Activated CD8-positive, alpha-beta memory T cell treated with anti-CD3 and anti-CD28 coated beads, Interleukin-2, amount 50 U/mL, for 24 hours (primary cell): ENCODE data around the gene SYT12.
"Not testable (repeated sequence)": the region's sequence is repeated elsewhere in the genome, so short reads cannot be mapped to it uniquely, and the experiment has no call there.

Experiments used
- DNase-seq: peaks from one replicate; pipeline ENCODE4 v3.0.0-alpha.2; 2020; ENCODE audit errors: extremely low read depth

Gene SYT12, protein sequence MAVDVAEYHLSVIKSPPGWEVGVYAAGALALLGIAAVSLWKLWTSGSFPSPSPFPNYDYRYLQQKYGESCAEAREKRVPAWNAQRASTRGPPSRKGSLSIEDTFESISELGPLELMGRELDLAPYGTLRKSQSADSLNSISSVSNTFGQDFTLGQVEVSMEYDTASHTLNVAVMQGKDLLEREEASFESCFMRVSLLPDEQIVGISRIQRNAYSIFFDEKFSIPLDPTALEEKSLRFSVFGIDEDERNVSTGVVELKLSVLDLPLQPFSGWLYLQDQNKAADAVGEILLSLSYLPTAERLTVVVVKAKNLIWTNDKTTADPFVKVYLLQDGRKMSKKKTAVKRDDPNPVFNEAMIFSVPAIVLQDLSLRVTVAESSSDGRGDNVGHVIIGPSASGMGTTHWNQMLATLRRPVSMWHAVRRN

DNA sequence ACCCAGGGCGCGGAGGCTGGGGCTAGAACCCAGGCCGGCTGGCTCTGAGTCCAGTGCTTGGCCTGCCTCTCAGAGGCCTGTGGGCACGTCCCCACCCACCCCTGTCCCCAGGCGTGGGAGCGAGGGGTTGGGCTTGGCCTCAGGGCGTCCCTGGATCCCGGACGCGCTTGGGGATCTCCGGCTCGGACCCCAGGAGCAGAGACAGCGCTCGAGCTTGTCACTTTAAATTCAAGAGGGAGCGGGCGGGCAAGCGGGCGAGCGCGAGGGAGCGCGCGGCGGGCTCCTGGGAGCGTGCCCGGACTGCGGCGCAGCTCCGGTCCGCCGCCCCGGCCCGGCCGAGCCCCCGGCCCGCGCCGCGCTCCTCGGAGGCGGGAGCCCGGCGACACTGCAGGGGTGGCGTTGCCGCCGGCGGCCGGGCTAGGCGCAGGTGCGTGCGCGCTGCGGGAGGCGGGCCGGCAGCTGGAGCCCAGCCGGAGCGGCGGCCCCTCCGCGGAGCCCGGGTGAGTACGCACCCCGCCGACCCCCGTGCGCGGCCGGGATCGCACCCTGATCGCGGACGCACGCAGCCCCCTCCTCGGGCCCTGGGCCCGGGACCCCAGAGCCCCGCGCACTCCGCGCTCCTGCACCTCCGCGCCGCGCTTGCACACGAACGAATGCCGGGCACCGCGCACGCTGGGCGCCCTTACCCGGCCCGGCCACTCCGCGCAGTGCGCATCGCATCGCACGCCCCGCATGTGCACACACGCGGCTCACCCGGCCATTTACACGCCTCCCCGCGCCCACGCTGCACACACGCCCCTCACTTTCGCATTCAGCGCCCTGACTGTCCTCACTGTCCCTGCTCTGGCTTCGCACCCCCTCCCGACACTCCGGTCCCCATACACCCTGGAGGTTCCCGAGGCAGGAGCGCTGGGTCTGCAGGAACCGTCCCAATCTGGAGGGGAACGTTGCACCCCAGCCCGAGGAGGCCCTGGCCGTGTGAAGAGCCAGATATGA lies at the start of gene SYT12:
Gene SYT12, plus strand, starts transcription at position 174 of the 996 bp plus-strand sequence. CDS start 7,011 bp downstream, outside the sequence.
- DNase-seq: no peak

- no peak for DNase-seq
Observed at GRCh38 chr11:66973956-66974580, 48.9 kb upstream of the SYT12 start.

- DNase-seq: no peak
Observed at GRCh38 chr11:66974724-66975404, 48.1 kb upstream of the SYT12 start, which contains the start of gene C11orf86. Gene C11orf86 (plus strand): TSS chr11:66975304. CDS start chr11:66975363, 59 bp downstream.

DNA sequence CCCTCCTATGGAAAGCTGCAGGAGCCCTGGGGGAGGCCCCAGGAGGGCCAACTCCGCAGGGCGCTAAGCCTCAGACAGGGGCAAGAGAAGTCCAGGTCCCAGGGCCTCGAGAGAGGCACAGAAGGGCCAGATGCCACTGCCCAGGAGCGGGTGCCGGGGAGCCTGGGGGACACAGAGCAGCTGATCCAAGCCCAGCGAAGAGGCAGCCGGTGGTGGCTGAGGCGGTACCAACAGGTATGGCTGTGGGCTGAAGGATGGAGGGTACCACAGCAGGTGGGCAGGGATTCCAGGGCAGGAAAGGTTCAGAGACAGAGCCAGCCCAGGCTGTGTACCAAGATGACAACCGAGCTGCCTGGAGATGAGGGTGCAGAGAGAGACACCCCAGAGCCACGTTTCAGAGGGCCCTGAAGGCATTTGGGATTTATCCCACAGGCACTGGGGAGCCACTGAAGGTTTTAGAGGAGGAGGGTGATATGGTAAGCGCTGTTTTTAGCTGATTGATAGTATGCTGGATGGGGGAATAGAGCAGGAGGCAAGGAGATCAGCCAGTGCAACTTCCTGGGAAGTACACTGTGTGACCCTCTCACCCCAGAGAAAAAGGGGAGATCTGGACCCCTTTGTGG lies 47.4 kb upstream of the SYT12 start:
- no peak for DNase-seq

DNA sequence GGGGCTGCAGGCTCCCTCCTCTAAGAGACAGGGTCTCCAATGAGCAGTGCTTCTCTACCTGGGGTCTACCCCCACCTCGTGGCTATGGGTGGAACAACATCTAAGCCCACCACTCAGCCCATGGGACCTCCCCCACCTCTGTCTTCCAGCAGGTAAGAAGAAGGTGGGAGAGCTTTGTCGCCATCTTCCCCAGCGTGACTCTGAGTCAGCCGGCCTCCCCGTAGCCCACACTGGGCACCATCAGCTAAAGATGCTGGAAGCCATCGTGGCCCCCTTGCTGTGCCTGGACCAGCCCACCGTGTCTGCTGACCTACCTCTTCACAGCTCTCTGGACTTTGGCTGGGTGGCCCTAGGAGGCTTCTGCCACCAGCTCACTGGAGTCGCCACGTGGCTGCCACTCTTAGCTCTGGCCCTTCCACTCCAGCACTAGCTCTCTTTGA lies 46.9 kb upstream of the SYT12 start:
- no peak for DNase-seq

DNA sequence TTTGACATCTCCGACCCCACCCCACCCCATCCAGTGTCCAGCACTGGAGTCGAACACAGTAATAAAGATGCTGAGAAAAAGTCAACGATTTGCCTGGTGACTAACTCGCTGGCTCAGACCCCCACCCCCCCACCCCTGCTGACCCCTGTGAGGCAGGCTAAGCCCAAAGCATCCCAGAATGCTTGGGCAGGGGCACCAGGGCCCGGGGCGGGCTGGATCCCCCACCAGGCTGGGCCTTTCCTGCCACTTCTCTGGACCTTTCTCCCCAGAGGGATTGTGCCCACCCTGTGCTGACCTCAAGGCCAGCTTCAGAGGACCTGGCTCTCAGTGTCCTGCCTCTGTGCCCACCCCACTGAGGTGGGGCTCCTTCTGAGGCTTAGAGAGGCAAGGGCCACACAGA lies 46.0 kb upstream of the SYT12 start:
- no peak for DNase-seq

DNA sequence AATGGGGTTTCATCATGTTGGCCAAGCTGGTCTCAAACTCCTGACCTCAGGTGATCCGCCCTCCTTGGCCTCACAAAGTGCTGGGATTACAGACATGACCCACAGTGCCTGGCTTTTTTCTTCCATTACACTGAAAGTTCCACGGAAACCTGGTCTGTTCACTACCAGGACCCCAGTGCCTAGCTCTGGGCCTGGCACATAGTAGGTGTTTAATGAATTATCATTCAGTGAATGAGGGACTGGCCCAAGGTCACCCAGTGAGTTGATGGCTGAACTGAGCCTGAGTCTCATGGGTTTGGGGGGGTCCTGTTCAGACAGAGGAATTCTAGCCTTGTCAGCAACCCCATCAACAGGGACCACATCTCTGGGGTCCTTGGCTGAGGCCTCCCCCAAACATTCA lies 44.7 kb upstream of the SYT12 start:
- no peak for DNase-seq

GRCh38 chr11:66978717-66979116 lies 44.2 kb upstream of the SYT12 start:
- no peak for DNase-seq

- DNase-seq: no peak
Observed at GRCh38 chr11:66979336-66979980, 43.5 kb upstream of the SYT12 start.

- no peak for DNase-seq
Observed at GRCh38 chr11:66981976-66982578, 40.9 kb upstream of the SYT12 start.

- DNase-seq: no peak
Observed at GRCh38 chr11:66983275-66983924, 39.5 kb upstream of the SYT12 start.

- no peak for DNase-seq
Observed at GRCh38 chr11:66985508-66986177, 37.3 kb upstream of the SYT12 start.

DNA sequence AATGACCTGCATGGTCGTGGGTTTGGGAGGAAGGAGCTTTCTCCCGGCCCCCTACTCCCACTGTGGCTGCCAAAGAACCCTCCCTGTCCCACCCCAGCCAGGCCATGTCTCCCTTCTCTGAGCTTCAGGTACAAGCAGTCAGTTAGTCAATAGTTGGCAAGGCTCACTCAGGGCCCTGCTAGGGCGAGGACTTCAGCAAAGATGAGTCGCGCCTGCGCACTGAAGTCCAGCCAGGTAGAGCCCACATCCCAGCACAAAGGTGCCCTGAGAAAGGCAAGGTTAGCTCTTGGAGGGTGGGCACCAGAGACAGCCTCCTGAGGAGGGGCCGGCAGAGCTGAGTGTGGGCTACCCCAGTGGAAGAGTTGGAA lies 36.8 kb upstream of the SYT12 start:
- DNase-seq: no peak

GRCh38 chr11:66987158-66987620 lies 35.7 kb upstream of the SYT12 start:
- DNase-seq: no peak

DNA sequence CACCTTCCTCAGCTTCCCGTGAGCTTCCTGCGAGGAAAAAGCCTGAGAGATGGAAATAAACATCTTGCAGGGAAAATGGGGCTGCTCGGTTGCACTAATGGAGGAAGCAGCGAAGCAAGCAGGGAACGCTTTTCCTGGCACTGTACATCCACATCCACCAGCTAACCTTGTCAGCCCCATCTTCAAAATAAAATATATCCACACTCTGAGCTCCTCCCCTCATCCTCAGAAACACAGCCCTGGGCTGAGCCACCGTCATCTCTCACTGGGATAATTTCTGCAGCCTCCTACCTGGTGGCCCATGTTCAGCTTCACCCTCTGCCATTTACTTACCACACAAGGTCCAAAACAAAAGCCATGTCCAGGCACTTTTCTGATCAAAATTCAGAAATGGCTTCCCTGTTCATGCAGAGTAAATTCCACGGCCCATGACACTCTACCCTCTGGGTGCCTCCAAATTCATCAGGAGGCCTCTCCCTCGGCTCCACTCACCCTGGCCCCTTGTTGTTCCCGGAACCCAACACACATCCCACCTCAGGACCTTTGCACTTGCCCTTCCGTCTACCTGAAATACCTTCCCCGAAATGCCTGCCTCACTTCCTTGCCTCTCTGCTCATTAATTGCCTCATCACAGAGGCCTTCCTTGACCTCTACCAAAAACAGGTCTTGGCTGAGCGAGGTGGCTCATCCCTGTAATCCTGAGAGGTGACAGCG lies 34.9 kb upstream of the SYT12 start:
- DNase-seq: no peak

DNA sequence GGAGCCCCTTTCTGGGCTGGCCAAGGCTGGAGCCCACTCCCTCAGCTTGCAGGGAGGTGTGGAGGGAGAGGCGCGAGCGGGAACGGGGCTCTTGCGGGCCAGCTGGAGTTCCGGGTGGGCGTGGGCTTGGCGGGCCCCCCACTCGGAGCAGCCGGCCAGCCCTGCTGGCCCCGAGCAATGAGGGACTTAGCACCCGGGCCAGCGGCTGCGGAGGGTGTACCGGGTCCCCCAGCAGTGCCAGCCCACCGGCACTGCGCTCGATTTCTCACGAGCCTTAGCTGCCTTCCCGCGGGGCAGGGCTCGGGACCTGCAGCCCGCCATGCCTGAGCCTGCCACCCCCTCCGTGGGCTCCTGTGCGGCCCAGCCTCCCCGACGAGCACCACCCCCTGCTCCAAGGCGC lies 34.2 kb upstream of the SYT12 start:
- not testable (repeated sequence) for DNase-seq

DNA sequence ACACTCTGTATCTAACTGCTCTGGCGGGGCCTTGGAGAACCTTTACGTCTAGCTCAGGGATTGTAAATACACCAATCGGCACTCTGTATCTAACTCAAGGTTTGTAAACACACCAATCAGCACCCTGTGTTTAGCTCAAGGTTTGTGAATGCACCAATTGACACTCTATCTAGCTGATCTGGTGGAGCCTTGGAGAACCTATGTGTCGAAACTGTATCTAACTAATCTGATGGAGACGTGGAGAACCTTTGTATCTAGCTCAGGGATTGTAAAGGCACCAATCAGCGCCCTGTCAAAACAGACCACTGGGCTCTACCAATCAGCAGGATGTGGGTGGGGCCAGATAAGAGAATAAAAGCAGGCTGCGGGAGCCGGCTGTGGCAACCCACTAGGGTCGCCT lies 33.6 kb upstream of the SYT12 start:
- not testable (repeated sequence) for DNase-seq

GRCh38 chr11:66992041-66992440 lies 30.9 kb upstream of the SYT12 start:
- DNase-seq: no peak
